Left lung (tissue), 10 donors: ENCODE results near the gene SHISA7. TPM values are rescaled to one million over a fixed set of nuclear protein-coding genes. Genes with fewer than 3 reads are reported as not detected.
A peak's percentile ranks its signal among the peaks of the same experiment; 100 is the strongest.

Source experiments
- ATAC-seq: fragments of 200-7000 bp; cut with Tn5 transposase; one replicate; pipeline ENCODE4 v1.9.1; 2020; ENCODE audit warnings: moderate library complexity
- DNase-seq, 4 donors: peaks; one replicate each; pipeline ENCODE4 v3.0.0-alpha.2; 2013 to 2020
- H3K27ac ChIP-seq, 2 donors: fragments of 200-600 bp; sonication (generic) in 1 of 2; one replicate each; pipeline versions ENCODE4 v1.5.0 to v1.8.0; 2020 to 2021
- H3K27me3 ChIP-seq, 2 donors: fragments of 200-600 bp; sonication (generic) in 1 of 2; one replicate each; pipeline versions ENCODE4 v1.5.0 to v1.8.0; 2020 to 2021
- H3K36me3 ChIP-seq, 2 donors: fragments of 200-600 bp; sonication (generic) in 1 of 2; one replicate each; pipeline versions ENCODE4 v1.5.0 to v1.8.0; 2020 to 2021
- H3K4me1 ChIP-seq, 2 donors: fragments of 200-600 bp; one replicate each; pipeline ENCODE4 v1.8.0; 2021
- H3K4me3 ChIP-seq, 2 donors: fragments of 200-600 bp; sonication (generic) in 1 of 2; one replicate each; pipeline versions ENCODE4 v1.5.0 to v1.8.0; 2020 to 2021; ENCODE audit warnings: mild to moderate bottlenecking in 1 of 2
- H3K9me3 ChIP-seq, 2 donors: fragments of 200-600 bp; sonication (generic) in 1 of 2; one replicate each; pipeline versions ENCODE4 v1.5.0 to v1.8.0; 2020 to 2021
- intact Hi-C, 2 donors: fragments of 100-400 bp; cut with DNase I; formaldehyde crosslinking; loops; one replicate each; pipeline versions ENCODE4 v1.11.2 to v1.14.2; 2022
- polyA plus RNA-seq, 6 donors: library from polyadenylated mRNA; unstranded; fragments of 120-200 nt; gene quantifications; one replicate each; pipeline ENCODE4 v1.2.1, GENCODE V29; 2013; ENCODE audit not compliant: insufficient read length in 6 of 6
- total RNA-seq, 2 donors: library from RNA; stranded (reverse); fragmentation: NEBNext Ultra II Directional; extraction: Animal tissue kit (Norgen Biotek cat#: 25700); gene quantifications; one replicate each; pipeline ENCODE4 v1.2.1, GENCODE V29; 2021
- TF ChIP-seq, protein P1 (sequence below), 2 donors: fragments of 200-600 bp; sonication (generic) in 1 of 2; IDR thresholded peaks; one replicate each; pipeline versions ENCODE4 v1.5.0 to v1.8.0; 2021; ENCODE audit warnings: antibody characterized with exemption in 2 of 2
- donor health status: DM: no; HTN: yes; CAD: no.
- donor health status: DM: no; HTN: no; CAD: no.

SHISA7 gene
- total and polyA plus RNA-seq, 8 donors = 0.11 to 0.23 (median 0.20) TPM; not detected in 2

DNA sequence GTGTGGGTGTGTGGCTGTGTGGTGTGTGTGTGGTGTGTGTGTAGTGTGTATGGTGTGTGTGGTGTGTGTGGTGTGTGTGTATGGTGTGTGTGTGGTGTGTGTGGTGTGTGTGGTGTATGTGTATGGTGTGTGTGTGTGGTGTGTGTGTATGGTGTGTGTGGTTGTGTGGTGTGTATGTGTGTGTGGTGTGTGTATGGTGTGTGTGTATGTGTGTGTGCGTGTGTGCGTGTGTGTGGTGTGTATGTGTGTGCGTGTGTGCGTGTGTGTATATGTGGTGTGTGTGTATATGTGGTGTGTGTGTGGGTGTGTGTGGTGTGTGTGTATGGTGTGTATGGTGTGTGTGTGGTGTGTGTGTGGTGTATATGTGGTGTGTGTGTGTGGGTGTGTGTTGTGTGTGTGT is 8.1 kb downstream of the SHISA7 start:
- DNase-seq = peak in 1 of 4 donors; percentile 6
- peaks cover 27 to 80% of the 10 kb centered on the region in 2 donors for H3K27me3 ChIP-seq
- TF ChIP-seq, protein P1, sequence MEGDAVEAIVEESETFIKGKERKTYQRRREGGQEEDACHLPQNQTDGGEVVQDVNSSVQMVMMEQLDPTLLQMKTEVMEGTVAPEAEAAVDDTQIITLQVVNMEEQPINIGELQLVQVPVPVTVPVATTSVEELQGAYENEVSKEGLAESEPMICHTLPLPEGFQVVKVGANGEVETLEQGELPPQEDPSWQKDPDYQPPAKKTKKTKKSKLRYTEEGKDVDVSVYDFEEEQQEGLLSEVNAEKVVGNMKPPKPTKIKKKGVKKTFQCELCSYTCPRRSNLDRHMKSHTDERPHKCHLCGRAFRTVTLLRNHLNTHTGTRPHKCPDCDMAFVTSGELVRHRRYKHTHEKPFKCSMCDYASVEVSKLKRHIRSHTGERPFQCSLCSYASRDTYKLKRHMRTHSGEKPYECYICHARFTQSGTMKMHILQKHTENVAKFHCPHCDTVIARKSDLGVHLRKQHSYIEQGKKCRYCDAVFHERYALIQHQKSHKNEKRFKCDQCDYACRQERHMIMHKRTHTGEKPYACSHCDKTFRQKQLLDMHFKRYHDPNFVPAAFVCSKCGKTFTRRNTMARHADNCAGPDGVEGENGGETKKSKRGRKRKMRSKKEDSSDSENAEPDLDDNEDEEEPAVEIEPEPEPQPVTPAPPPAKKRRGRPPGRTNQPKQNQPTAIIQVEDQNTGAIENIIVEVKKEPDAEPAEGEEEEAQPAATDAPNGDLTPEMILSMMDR (IDR thresholded peaks at IDR 0.05) = no peak
- no peak overlapping the region for H3K4me3 ChIP-seq
- intact Hi-C loops = no loop called here
- no peaks in the 10 kb centered on the region for H3K4me1 ChIP-seq
- H3K27ac ChIP-seq = no peak overlapping the region
- no peak for ATAC-seq
- H3K36me3 ChIP-seq = no peaks in the 10 kb centered on the region
- no peaks in the 10 kb centered on the region for H3K9me3 ChIP-seq

DNA sequence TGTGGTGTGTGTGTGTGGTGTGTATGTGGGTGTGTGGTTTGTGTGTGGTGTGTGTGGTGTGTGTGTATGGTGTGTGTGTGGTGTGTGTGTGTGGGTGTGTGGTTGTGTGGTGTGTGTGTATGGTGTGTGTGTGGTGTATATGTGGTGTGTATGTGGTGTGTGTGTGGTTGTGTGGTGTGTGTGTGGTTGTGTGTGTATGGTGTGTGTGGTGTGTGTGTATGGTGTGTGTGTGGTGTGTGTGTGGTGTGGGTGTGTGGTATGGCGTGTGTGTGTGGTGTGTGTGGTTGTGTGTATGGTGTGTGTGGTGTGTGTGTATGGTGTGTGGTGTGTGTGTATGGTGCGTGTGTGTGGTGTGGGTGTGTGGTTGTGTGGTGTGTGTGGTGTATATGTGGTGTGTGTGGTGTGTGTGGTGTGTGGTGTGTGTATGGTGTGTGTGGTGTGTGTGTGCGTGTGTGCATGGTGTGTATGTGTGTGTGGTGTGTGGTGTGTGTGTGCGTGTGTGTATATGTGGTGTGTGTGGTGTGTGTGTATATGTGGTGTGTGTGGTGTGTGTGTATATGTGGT is 8.7 kb downstream of the SHISA7 start:
- no peaks in the 10 kb centered on the region for H3K4me1 ChIP-seq
- DNase-seq (peak in 1 of 4 donors; percentile 4), ATAC-seq (no peak)
- no peaks in the 10 kb centered on the region for H3K36me3 ChIP-seq
- no peak overlapping the region for H3K27ac ChIP-seq
- H3K4me3 ChIP-seq = no peak overlapping the region
- H3K27me3 ChIP-seq = peaks cover 26 to 80% of the 10 kb centered on the region in 2 donors
- TF ChIP-seq, protein P1 (IDR thresholded peaks at IDR 0.05) = no peak
- no peaks in the 10 kb centered on the region for H3K9me3 ChIP-seq
- intact Hi-C loops = no loop called here

DNA sequence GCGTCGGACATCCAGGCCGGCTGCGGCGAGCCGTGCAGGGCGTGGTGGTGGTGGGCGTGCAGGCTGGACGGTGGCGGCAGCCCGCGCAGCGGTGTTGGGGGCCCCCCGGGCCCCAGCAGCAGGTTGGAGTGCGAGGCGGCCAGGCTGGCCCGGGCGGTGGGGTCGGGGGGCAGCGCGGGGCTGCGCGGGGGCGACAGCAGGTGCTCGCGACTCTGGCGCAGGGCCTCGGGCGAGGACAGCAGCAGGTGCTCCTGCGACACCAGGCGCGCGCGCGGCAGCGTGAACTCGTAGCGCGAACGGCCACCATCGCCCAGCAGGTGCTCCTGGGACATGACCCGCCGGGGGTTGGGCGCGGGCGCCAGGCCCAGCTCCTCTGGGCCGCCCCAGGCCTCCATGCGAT is 9.8 kb downstream of the SHISA7 start:
- Histone ChIP-seq H3K4me1 (no peaks in the 10 kb centered on the region), H3K27ac (no peak overlapping the region), H3K9me3 (no peaks in the 10 kb centered on the region), H3K4me3 (no peak overlapping the region), H3K36me3 (no peaks in the 10 kb centered on the region), H3K27me3 (peaks cover 16 to 80% of the 10 kb centered on the region in 2 donors)
- ATAC-seq (no peak), DNase-seq (no peak)
- TF ChIP-seq, protein P1 (IDR thresholded peaks at IDR 0.05) = no peak
- intact Hi-C loops = no loop called here

DNA sequence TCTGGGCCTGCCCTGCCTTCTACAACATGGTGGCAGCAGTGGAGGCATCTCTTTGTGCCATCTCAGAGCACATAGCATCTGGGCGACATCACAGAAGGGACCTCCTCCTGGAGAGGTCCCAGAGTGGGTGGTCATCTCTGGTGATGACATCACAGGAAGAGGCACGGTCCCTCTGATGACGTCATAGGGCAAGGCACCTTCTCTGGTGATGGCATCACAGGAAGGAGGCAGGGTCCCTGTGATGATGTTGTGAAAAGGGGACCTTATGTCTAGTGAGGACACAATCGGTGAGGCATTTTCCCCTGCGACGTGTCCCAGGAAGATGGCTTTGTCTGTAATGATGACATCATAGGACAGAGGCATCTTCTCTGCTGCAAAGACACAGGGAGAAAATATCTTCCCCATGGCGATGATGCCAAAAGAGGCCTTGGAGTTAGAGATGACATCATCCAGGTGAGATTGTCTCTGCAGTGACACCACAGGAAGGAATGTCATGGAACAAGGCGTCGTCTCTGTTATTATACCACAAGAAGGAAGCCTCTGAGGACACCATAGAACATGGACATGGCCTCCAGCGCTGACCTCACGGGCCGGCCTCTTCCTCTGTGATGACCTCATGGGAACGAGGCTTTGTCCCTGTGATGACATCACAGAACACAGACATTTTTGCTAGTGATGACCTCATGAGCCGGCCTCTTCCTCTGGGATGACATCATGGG is 10.7 kb downstream of the SHISA7 start:
- intact Hi-C loops = no loop called here
- no peaks in the 10 kb centered on the region for H3K4me1 ChIP-seq
- TF ChIP-seq, protein P1 (IDR thresholded peaks at IDR 0.05) = no peak
- peaks cover 16 to 79% of the 10 kb centered on the region in 2 donors for H3K27me3 ChIP-seq
- ATAC-seq = no peak
- H3K27ac ChIP-seq = no peak overlapping the region
- H3K9me3 ChIP-seq = no peaks in the 10 kb centered on the region
- no peak overlapping the region for H3K4me3 ChIP-seq
- no peak for DNase-seq
- no peaks in the 10 kb centered on the region for H3K36me3 ChIP-seq

DNA sequence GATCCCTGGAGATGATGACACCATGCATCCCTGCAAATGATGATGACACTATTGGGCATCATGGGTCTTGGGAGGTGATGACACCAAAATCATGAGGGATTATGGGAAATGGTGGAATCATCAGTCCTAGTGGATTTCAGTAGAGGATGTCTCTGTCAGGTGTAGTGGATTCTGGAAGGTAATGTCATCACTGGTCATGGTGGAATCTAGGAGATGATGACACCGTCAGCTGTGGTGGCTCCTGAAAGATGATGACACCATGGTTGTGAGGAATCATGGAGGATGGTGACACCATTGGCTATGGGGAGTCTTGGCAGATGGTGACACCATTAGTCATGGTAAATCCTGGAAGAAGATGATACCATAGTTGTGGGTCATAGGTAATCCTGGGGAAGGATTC is 11.9 kb downstream of the SHISA7 start:
- intact Hi-C loops = no loop called here
- H3K27me3 ChIP-seq = peaks cover 16 to 79% of the 10 kb centered on the region in 2 donors

More for the DNA sequence above, 11.9 kb downstream of the SHISA7 start:
- Histone ChIP-seq H3K36me3 (no peaks in the 10 kb centered on the region), H3K27ac (no peak overlapping the region), H3K4me3 (no peak overlapping the region), H3K4me1 (no peaks in the 10 kb centered on the region), H3K9me3 (no peaks in the 10 kb centered on the region)
- DNase-seq (no peak), ATAC-seq (no peak)
- TF ChIP-seq, protein P1 (IDR thresholded peaks at IDR 0.05) = no peak
